Right renal cortex interstitium (tissue), 3 donors: ENCODE results near the gene EGFR. TPM values are rescaled to one million over a fixed set of nuclear protein-coding genes. Genes with fewer than 3 reads are reported as not detected.

Source experiments
- DNase-seq, 3 donors: peaks; one replicate each; pipeline ENCODE4 v3.0.0-alpha.2; 2013; ENCODE audit warnings: low read depth in 3 of 3, low spot score in 2 of 3
- polyA plus RNA-seq, 3 donors: library from polyadenylated mRNA; unstranded; fragments of 120-200 nt; gene quantifications; one replicate each; pipeline ENCODE4 v1.2.1, GENCODE V29; 2013; ENCODE audit not compliant: insufficient read length in 3 of 3

The EGFR gene
- polyA plus RNA-seq, 3 donors: 30.9 to 32.3 (median 31.1) TPM

GRCh38 chr7:55078465-55079372 lies 59.9 kb downstream of the EGFR start:
- no peak for DNase-seq

GRCh38 chr7:55080000-55080623 lies 61.3 kb downstream of the EGFR start:
- DNase-seq: no peak

GRCh38 chr7:55081068-55081467 lies 62.3 kb downstream of the EGFR start:
- no peak for DNase-seq

- no peak for DNase-seq
Observed at GRCh38 chr7:55081472-55082227, 62.8 kb downstream of the EGFR start.

GRCh38 chr7:55082228-55082603 lies 63.4 kb downstream of the EGFR start:
- no peak for DNase-seq

GRCh38 chr7:55083206-55083605 lies 64.4 kb downstream of the EGFR start:
- DNase-seq: no peak

- DNase-seq: no peak
Observed at GRCh38 chr7:55084307-55084706, 65.5 kb downstream of the EGFR start.

- DNase-seq: no peak
Observed at GRCh38 chr7:55085511-55086412, 66.9 kb downstream of the EGFR start.

GRCh38 chr7:55086413-55087201 lies 67.8 kb downstream of the EGFR start:
- DNase-seq: peak in 1 of 3 donors; percentile 63

GRCh38 chr7:55087521-55087961 lies 68.7 kb downstream of the EGFR start:
- no peak for DNase-seq

GRCh38 chr7:55088107-55088506 lies 69.3 kb downstream of the EGFR start:
- no peak for DNase-seq

GRCh38 chr7:55088620-55089019 lies 69.8 kb downstream of the EGFR start:
- DNase-seq: no peak

GRCh38 chr7:55092186-55092974 lies 73.6 kb downstream of the EGFR start:
- no peak for DNase-seq

- no peak for DNase-seq
Observed at GRCh38 chr7:55092975-55093373, 74.2 kb downstream of the EGFR start.

- no peak for DNase-seq
Observed at GRCh38 chr7:55093674-55094073, 74.9 kb downstream of the EGFR start.

- DNase-seq: no peak
Observed at GRCh38 chr7:55094092-55094690, 75.4 kb downstream of the EGFR start.

- DNase-seq: no peak
Observed at GRCh38 chr7:55095672-55096071, 76.9 kb downstream of the EGFR start.

GRCh38 chr7:55096323-55096722 lies 77.5 kb downstream of the EGFR start:
- no peak for DNase-seq
